SK-N-SH treated with all-trans-retinoic acid at 6 μM for 48 hours (cell line): ENCODE measurements around the gene HEPN1.

ENCODE experiments used
- ATAC-seq: fragments of 200-7000 bp; cut with Tn5 transposase; 3 replicates; pipeline ENCODE4 v1.9.1; 2020; ENCODE audit warnings: mild to moderate bottlenecking, moderate library complexity
- ARNTL ChIP-seq: fragments of 450-650 bp; formaldehyde crosslinking; IDR thresholded peaks from 2 replicates; pipeline ENCODE4 v1.5.0; 2020; ENCODE audit warnings: low read depth, mild to moderate bottlenecking, moderate library complexity, borderline replicate concordance
- BACH2 ChIP-seq: fragments of 250-450 bp; sonication (Bioruptor Pico); IDR thresholded peaks from 2 replicates; pipeline ENCODE4 v1.9.0; 2021; ENCODE audit warnings: mild to moderate bottlenecking, borderline replicate concordance
- CSDC2 ChIP-seq: fragments of 250-450 bp; sonication (Bioruptor Pico); IDR thresholded peaks from 2 replicates; pipeline ENCODE4 v1.5.0; 2020; ENCODE audit warnings: mild to moderate bottlenecking, moderate library complexity
- ESRRG ChIP-seq: fragments of 250-450 bp; sonication (Bioruptor Pico); IDR thresholded peaks from 2 replicates; pipeline ENCODE4 v1.6.1; 2021; ENCODE audit warnings: mild to moderate bottlenecking
- GLIS3 ChIP-seq: fragments of 250-450 bp; sonication (Bioruptor Pico); IDR thresholded peaks from 2 replicates; pipeline ENCODE4 v1.5.0; 2020; ENCODE audit warnings: mild to moderate bottlenecking, moderate library complexity
- ISL1 ChIP-seq: fragments of 250-450 bp; sonication (Bioruptor Pico); IDR thresholded peaks from 2 replicates; pipeline ENCODE4 v2.1.2; 2022; ENCODE audit warnings: mild to moderate bottlenecking, moderate library complexity
- OSR1 ChIP-seq: fragments of 250-450 bp; sonication (Bioruptor Pico); IDR thresholded peaks from 2 replicates; pipeline ENCODE4 v1.8.0; 2022; ENCODE audit warnings: moderate library complexity, mild to moderate bottlenecking, inconsistent platforms
- PPARA ChIP-seq: fragments of 250-450 bp; sonication (Bioruptor Pico); IDR thresholded peaks from 2 replicates; pipeline ENCODE4 v1.5.0; 2020; ENCODE audit warnings: mild to moderate bottlenecking, borderline replicate concordance
- RARB ChIP-seq: fragments of 250-450 bp; sonication (Bioruptor Pico); IDR thresholded peaks from 2 replicates; pipeline ENCODE4 v1.8.0; 2021; ENCODE audit warnings: mild to moderate bottlenecking, moderate library complexity
- SNAI2 ChIP-seq: fragments of 250-450 bp; sonication (Bioruptor Pico); IDR thresholded peaks from 2 replicates; pipeline ENCODE4 v1.5.0; 2020; ENCODE audit warnings: mild to moderate bottlenecking, moderate library complexity
- TCF4 ChIP-seq: fragments of 250-450 bp; sonication (Bioruptor Pico); IDR thresholded peaks from 2 replicates; pipeline ENCODE4 v1.8.0; 2021; ENCODE audit warnings: mild to moderate bottlenecking, moderate library complexity, borderline replicate concordance
- TOX ChIP-seq: fragments of 250-450 bp; sonication (Bioruptor Pico); IDR thresholded peaks from 2 replicates; pipeline ENCODE4 v1.8.0; 2021; ENCODE audit warnings: mild to moderate bottlenecking, moderate library complexity, borderline replicate concordance
- ZFP3 ChIP-seq: fragments of 250-450 bp; sonication (Bioruptor Pico); IDR thresholded peaks from 2 replicates; pipeline ENCODE4 v1.5.0; 2020; ENCODE audit warnings: mild to moderate bottlenecking, moderate library complexity
- ZFP30 ChIP-seq: fragments of 450-650 bp; formaldehyde crosslinking; IDR thresholded peaks from 2 replicates; pipeline ENCODE4 v1.5.0; 2022; ENCODE audit warnings: mild to moderate bottlenecking, moderate library complexity
- ZNF565 ChIP-seq: fragments of 450-650 bp; formaldehyde crosslinking; conservative IDR thresholded peaks from 2 replicates; pipeline ENCODE4 v1.5.0; 2020; ENCODE audit warnings: low read depth, mild to moderate bottlenecking, moderate library complexity
- ZNF8 ChIP-seq: fragments of 450-650 bp; formaldehyde crosslinking; IDR thresholded peaks from 2 replicates; pipeline ENCODE4 v1.5.0; 2020; ENCODE audit warnings: mild to moderate bottlenecking, moderate library complexity
- TF ChIP-seq, protein P1 (sequence below): fragments of 250-450 bp; sonication (Bioruptor Pico); IDR thresholded peaks from 2 replicates; pipeline ENCODE4 v1.5.1; 2021; ENCODE audit warnings: mild to moderate bottlenecking, moderate library complexity
- TF ChIP-seq, protein P2 (sequence below): fragments of 250-450 bp; sonication (Bioruptor Pico); IDR thresholded peaks from 2 replicates; pipeline ENCODE4 v1.5.0; 2020; ENCODE audit warnings: mild to moderate bottlenecking, moderate library complexity
- TF ChIP-seq, protein P3 (sequence below): fragments of 250-450 bp; sonication (Bioruptor Pico); IDR thresholded peaks from 2 replicates; pipeline ENCODE4 v1.8.0; 2021; ENCODE audit warnings: low read depth, mild to moderate bottlenecking, moderate library complexity, borderline replicate concordance
- TF ChIP-seq, protein P4 (sequence below): fragments of 250-450 bp; sonication (Bioruptor Pico); IDR thresholded peaks from 2 replicates; pipeline ENCODE4 v1.5.1; 2020; ENCODE audit warnings: low read depth, mild to moderate bottlenecking, moderate library complexity

HEPN1 gene

DNA sequence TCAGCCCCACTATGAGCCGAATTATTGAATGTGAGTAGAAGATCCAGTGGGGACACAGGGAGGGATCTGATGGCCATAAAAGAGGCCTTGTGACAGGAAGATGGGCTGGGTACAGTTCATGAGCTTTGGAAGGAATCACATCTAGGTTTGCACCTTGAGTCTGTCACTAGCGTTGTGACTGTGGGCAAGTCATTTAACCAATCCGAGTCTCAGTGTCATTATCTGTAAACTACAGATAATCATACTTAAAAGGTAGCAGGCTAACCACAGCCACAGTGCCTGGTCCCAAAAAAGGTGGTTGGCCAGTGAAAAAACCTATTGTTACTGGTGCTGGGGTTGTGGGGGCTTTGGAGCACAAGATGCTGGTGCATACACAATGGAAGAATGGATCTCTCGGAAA, 3.8 kb downstream of the HEPN1 start:
- TF ChIP-seq GLIS3 (CRISPR knock-in tag) (no peak), CSDC2 (no peak), OSR1 (CRISPR knock-in tag) (no peak), RARB (CRISPR knock-in tag) (no peak), ESRRG (no peak), BACH2 (CRISPR knock-in tag) (no peak), SNAI2 (CRISPR knock-in tag) (no peak), ISL1 (CRISPR knock-in tag) (no peak), PPARA (CRISPR knock-in tag) (no peak), ZNF565 (CRISPR knock-in tag) (no peak), ZNF8 (CRISPR knock-in tag) (no peak), ZFP30 (CRISPR knock-in tag) (no peak)
- TF ChIP-seq, protein P1, sequence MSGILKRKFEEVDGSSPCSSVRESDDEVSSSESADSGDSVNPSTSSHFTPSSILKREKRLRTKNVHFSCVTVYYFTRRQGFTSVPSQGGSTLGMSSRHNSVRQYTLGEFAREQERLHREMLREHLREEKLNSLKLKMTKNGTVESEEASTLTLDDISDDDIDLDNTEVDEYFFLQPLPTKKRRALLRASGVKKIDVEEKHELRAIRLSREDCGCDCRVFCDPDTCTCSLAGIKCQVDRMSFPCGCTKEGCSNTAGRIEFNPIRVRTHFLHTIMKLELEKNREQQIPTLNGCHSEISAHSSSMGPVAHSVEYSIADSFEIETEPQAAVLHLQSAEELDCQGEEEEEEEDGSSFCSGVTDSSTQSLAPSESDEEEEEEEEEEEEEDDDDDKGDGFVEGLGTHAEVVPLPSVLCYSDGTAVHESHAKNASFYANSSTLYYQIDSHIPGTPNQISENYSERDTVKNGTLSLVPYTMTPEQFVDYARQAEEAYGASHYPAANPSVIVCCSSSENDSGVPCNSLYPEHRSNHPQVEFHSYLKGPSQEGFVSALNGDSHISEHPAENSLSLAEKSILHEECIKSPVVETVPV (CRISPR knock-in tag): no peak
- TF ChIP-seq, protein P2, sequence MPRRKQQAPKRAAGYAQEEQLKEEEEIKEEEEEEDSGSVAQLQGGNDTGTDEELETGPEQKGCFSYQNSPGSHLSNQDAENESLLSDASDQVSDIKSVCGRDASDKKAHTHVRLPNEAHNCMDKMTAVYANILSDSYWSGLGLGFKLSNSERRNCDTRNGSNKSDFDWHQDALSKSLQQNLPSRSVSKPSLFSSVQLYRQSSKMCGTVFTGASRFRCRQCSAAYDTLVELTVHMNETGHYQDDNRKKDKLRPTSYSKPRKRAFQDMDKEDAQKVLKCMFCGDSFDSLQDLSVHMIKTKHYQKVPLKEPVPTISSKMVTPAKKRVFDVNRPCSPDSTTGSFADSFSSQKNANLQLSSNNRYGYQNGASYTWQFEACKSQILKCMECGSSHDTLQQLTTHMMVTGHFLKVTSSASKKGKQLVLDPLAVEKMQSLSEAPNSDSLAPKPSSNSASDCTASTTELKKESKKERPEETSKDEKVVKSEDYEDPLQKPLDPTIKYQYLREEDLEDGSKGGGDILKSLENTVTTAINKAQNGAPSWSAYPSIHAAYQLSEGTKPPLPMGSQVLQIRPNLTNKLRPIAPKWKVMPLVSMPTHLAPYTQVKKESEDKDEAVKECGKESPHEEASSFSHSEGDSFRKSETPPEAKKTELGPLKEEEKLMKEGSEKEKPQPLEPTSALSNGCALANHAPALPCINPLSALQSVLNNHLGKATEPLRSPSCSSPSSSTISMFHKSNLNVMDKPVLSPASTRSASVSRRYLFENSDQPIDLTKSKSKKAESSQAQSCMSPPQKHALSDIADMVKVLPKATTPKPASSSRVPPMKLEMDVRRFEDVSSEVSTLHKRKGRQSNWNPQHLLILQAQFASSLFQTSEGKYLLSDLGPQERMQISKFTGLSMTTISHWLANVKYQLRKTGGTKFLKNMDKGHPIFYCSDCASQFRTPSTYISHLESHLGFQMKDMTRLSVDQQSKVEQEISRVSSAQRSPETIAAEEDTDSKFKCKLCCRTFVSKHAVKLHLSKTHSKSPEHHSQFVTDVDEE (CRISPR knock-in tag): no peak
- TF ChIP-seq, protein P3, sequence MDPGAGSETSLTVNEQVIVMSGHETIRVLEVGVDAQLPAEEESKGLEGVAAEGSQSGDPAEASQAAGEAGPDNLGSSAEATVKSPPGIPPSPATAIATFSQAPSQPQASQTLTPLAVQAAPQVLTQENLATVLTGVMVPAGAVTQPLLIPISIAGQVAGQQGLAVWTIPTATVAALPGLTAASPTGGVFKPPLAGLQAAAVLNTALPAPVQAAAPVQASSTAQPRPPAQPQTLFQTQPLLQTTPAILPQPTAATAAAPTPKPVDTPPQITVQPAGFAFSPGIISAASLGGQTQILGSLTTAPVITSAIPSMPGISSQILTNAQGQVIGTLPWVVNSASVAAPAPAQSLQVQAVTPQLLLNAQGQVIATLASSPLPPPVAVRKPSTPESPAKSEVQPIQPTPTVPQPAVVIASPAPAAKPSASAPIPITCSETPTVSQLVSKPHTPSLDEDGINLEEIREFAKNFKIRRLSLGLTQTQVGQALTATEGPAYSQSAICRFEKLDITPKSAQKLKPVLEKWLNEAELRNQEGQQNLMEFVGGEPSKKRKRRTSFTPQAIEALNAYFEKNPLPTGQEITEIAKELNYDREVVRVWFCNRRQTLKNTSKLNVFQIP (CRISPR knock-in tag): no peak
- no peak for ATAC-seq

DNA sequence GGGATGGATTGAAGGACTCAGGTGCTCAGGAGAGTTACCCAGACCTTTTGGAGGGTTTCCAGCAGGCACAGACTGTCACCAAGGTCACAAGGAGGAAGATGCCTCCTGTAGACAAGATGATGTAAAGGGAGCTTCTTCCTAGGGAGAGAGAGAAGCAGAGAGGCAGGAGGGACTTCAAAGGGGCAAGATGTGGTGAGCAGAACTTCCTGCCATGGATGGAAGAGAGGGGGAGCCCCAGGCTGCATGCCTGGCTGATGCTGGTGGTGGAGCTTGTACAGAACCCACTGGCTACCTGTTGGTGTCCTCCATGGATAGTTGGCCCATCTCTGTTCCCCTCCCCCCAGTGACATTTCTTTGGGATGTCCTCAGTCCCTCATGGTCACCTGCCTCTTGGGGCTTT, 4.2 kb downstream of the HEPN1 start:
- TF ChIP-seq TOX (no peak), ISL1 (CRISPR knock-in tag) (no peak), PPARA (CRISPR knock-in tag) (no peak), CSDC2 (no peak), SNAI2 (CRISPR knock-in tag) (no peak), ZFP3 (CRISPR knock-in tag) (no peak), RARB (CRISPR knock-in tag) (no peak), TCF4 (CRISPR knock-in tag) (no peak), OSR1 (CRISPR knock-in tag) (no peak), ZNF565 (CRISPR knock-in tag) (no peak), ARNTL (no peak), BACH2 (CRISPR knock-in tag) (no peak)
- TF ChIP-seq, protein P4, sequence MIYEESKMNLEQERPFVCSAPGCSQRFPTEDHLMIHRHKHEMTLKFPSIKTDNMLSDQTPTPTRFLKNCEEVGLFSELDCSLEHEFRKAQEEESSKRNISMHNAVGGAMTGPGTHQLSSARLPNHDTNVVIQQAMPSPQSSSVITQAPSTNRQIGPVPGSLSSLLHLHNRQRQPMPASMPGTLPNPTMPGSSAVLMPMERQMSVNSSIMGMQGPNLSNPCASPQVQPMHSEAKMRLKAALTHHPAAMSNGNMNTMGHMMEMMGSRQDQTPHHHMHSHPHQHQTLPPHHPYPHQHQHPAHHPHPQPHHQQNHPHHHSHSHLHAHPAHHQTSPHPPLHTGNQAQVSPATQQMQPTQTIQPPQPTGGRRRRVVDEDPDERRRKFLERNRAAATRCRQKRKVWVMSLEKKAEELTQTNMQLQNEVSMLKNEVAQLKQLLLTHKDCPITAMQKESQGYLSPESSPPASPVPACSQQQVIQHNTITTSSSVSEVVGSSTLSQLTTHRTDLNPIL: no peak
- TF ChIP-seq, protein P2 (CRISPR knock-in tag): no peak
- ATAC-seq: no peak
